ENCODE results near the gene ISOC1.

The ISOC1 gene

DNA sequence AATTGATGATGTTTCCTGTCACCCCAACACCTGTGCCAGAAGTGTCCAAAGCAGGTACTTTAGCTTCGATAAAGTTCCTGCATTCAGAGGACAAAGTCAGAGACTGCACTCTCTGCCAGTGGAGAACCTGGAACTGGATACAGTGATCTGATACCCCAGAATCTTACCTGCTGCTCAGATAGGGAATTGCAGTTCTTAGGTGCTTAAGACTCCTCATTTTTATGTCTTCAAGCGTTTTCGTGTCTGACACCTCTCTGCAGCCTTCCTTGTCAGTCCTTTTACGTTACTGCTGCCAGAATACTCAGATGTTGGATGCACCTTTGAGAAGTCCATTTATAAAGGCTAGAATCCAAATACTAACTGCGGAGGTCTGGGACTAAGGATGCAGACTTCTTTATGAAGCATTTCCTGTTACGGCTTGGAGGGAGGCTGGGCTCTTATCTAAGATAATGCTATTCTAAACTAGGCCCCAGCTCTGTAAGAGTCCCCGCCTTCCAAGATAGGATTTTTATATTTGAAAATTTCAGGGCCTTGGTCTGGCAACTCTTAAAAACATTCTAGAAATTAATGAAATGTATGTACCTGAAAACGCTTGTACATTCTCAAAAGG, 1.9 kb downstream of the ISOC1 start:
- DNase-seq: no peak

DNA sequence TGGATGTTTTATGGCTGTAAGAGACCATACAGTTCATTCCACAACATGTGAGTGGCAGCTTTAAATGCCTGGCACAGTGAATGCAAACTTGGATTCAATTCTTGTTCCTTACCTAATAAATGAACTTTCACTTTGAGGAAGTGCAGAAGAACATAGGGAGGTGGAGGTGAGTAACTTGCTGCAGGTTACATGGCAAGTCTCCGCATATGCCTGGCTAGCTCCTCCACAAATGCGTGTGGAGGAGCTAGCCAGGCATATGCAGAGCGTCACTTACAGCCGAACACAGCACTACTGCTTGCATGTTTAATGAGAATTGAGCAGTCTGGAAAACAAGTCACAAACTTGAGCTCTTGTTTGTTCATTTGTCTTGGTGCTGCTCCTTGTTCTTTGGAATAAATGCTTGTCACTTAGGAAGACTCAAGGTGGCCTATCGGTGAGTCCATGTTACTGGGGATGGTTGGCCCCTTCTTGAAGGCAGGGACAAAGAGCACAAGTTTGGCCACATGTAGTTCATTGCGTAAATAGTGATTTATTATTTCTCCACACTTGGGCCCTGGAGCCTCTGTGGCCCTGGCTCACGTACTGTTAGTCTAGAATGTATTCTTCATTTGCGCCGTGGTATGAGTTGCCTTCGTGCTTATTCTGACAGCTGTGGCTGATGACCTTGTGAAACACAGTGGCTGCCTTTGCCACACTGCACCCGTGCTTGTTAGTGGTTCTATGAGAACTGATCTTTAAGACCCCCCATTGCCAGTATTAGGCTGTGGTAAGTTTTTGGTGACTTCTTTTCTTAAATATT, 3.1 kb downstream of the ISOC1 start:
- DNase-seq: no peak

DNA sequence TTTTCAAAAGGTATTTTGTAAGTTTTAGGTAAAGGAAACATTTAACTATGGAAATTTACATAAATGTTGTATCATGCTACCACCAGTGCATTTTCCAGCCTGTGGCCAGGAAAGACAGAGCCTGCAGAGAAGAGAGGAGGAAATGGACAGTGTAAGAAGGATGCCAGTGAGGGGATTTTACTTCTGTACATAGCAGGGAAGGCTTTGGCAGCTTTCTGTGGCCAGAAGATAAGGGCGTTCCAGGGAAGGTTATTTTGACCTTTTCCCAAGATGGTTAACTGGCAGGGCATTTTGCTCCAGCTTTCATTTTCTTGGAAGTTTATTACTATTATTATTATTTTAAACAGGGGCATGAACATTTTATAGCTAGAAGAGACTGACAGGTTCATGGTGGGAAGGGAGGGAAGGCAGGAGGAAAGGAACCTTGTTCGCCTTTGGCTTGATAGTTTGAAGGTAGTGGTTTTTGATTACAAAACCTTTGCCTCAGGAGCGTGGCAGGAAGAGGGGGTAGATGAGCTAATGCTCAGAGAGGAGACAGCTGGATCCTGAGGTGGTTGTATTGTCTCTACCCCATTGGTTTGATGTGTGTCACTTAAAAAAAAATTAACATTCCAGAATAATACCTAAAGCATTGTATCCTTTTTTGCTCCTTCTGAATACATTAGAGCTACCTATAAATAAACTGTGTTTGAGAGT, 4.1 kb downstream of the ISOC1 start:
- DNase-seq: no peak

DNA sequence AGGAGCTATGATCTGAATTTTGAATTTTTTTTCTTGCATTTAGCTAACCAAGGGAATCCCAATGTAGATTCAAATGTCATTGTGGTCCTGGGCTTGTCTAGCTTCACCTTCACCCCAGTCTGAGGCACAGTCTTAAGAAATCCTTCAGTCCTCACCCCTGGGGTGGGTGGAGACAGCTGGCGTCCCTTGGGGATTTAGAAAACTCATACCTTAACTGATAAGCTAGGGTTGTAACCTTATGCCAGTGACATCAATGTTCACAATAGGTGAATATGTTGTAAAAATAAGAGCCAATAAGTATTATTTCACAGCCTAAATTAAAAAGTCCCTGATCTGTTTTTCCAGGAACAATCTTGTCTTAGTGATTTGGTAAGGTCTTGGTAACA, 4.6 kb downstream of the ISOC1 start:
- DNase-seq: no peak

DNA sequence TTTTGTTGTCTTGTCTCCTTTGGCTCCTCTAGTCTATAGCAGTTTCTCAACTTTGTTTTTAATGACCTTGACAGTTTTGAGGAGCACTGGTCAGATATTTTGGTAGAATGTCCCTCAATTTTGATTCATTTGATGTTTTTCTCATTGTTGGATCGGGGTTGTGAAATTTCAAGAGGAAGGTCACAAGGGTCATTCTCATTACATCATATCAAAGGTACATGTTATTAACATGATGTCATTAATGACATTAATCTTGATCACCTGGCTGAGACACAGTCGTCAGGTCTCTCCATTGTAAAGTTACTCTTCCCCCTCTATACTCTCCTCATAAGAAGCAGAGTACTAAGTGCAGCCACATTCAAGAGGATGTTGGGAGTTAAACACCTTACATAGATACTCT, 7.2 kb downstream of the ISOC1 start:
- DNase-seq: no peak

DNA sequence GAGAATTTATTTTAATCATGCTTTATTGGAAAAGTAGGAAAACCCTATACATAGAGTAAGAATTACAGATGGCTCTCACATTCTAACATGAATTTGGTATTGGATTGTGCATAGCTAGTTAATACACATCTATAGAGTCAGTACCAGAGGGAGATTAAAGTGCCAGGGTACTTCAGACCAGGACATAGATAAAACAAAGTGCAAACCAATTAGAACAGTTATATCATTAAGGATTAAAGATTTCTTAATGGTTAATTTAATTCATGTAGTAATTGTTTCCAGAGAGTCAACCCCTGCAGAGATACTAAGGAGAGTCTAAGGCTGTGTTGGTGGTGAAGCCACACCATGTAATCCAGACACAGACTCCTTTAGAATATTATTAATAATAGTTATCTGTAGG, 8.8 kb downstream of the ISOC1 start:
- DNase-seq: no peak

DNA sequence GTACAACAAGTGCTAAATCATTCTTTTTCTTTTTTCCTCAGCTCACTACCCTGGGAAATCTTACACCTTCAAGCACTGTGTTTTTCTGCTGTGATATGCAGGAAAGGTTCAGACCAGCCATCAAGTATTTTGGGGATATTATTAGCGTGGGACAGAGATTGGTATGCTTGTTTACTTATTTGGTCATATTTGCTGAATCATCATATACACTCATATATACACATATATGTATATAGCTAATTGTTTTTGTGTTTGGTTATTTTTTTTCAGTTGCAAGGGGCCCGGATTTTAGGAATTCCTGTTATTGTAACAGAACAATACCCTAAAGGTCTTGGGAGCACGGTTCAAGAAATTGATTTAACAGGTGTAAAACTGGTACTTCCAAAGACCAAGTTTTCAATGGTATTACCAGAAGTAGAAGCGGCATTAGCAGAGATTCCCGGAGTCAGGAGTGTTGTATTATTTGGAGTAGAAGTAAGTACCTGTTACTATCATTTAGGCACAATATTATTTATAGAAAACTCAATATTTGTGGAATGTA, 10.4 kb downstream of the ISOC1 start:
- no peak for DNase-seq

DNA sequence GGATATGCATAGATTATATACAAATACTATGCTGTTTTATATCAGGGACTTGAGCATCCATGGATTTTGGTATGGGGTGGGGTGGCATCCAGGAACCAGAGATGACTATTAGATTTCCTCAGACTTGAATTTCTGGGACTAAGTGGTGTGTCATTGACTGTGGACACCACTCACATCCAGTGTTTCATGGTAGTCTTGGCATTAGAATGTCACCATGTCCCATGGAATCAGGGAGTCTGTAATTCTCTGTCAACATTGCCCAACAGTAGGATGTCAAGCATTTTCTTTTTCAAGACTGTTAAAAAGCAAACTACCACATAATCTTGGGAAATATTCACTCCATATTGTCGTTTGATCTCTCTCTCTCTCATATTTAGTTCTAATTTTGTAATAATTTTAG, 13.1 kb downstream of the ISOC1 start:
- DNase-seq: no peak

DNA sequence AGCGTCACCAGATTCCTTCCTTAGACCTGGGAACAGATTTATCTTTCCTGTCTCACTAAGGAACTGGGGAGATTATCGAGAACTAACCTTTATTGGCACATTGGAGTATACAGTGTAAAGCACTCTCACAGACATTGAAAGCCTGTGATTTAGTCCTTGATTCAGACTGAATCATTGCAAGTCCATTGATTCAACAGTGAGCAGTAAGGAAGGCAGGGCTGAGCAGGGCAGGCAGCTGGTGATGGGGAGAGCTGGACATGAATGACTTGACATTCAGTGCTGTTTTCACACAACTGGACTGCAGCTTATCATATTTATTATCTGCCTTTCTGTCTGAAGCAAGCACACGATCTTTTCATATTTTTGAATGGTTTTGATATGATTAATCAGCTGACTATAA, 16.2 kb downstream of the ISOC1 start:
- DNase-seq: no peak

DNA sequence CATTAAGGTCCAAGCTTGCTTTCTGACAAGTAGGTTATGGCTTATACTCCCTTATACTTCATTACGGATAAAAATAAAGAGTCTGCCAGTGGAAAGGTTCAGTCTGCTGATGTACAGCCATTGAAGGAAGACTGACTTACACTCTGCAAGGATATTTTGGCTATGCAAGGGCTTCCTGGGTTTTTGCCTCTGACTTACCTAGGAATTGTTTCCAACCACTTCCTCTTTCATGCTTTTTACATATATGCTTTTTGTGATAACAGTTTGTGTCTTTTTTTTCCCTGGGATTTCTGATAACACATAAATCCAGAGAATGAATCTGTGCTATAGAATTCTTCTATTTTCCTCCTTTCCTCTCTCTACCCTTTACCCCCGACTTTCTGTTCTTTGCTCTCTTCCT, 16.8 kb downstream of the ISOC1 start:
- no peak for DNase-seq

DNA sequence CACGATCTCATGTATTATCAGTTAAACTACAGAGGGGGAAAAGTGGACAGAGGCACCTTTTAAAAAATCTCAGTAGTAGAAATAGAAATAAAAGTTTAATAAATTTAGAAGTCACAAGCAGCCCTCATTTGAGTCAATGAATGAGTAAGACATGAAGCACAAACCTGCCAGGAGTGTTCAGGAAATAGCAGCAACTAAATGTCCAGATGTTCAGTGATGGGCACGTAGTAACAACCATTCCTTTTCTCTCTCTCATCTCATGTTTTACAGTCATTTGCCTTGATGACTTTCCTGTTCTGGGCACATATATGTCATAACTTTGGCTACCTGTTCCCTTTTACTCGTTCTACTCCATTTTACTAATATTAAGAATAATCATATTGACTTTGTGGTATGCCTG, 17.7 kb downstream of the ISOC1 start:
- DNase-seq: no peak

DNA sequence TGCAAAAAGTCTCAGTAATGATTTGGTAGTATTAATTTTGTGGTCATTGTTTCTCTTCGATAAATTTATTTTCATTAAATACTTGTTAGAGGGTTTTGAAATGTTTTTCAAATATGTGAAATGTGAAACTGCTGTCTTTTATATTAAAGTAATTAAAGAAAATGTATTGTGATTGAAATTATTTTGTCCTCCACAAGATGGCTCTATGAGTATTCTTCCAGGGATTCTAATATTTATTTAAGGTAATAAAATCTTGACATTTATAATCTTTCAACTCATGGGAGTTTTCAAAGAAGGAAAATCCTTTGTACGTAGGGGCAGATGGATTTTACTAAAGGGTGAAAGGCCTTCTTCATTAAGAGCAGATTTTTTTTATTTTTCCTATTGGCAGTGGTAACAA, 19.3 kb downstream of the ISOC1 start:
- no peak for DNase-seq

DNA sequence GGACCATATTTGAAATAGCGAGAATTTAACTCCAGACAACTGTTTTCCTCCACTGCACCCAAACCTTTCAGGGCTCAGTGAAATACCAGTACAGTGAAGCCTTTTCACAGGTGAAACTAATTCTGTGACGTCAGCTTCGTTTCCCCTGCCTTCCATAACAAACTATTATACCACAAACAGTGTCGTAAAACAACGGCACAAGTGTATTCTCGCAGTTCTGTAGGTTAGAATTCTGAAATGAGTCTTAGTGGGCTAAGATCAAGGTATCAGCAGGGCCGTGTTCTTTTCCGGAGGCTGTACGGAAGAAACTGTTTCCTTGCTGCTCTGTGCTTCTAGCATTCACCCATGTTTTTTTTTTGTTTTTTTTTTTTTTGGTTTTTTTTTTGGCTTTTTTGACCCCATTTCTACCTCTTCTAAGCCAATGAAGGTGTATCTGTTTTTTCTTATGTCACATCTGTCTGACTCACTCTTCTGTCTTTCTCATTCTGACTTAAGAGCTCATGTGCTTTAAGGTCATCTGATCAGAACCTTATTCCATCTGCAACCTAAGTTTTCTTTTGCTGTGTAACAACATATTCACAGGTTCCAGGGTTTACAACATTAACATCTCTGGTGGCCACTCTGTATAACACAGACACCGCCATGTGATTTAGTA, 20.1 kb downstream of the ISOC1 start:
- DNase-seq: no peak

DNA sequence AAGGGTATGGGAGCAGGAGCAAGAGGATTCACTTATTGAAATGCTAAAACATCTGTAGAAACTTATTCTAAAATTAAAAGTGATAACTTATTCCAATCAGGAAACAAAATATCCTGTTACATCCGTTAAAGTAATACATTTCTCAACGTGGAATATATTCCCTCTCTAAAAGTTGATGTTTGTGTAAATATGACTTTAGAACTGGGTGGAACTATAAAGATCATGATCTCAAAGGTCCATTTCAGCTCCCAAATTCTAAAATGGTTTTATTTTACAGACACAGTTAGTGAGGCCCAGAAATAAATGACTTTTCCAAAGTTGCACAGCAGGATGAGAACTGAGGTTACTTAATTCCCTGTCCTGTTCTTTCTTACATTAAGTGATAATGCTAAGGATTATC, 21.1 kb downstream of the ISOC1 start:
- no peak for DNase-seq

DNA sequence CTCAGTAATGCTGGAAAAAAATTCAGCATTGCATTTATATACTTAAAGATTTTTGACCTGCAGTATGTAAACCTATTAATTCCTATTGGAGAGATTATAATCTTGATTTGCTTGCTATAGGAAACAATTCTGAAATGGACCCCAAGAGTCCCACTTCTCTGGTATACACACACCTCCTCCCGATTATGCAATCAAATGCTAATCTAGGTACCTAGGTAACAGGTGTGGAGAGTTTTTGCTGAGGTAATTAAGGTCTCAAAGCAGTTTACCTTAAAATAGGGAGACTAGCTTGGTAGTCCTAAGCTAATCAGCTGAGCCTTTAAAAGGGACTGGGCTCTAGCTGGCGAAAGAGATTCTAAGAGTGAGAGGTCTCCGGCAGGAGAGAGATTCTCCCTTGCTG, 22.2 kb downstream of the ISOC1 start:
- DNase-seq: no peak

DNA sequence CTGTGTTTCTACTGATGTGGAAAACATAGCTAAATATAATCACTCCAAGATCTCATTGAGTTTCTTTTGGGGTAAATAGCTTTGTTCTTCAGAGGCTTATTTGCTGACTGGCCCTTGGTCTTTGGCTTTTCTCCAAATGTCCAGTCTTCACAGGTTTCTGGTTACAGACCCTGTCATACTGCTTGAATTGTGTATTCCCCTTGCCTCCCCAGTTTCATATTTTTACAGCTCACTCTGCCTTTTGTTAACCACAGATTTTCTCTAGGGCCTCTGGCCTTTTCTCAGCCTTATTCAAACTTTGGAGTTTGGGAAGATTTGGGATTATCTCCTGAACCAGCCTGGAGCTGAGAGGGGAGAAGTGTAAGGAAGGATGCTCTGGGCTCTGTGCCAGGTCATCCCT, 23.9 kb downstream of the ISOC1 start:
- DNase-seq: no peak

DNA sequence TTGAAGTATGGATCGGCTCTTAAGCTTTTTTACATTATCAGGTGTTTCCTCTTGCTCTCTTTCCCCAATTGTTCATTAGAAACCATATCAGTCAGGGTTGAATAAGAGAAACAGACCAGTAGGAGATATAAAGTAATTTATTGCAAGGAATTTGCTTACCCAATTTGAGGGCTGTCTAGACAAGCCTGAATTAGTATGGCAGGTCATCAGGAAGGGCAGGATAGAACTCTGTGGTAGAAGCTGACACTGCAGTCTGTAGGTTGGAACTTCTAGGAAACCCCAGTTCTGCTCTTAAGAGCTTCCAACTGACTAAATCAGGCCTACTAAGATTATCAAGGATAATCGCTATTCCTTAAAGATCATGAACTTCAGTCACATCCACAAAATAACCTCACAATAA, 24.3 kb downstream of the ISOC1 start:
- no peak for DNase-seq

DNA sequence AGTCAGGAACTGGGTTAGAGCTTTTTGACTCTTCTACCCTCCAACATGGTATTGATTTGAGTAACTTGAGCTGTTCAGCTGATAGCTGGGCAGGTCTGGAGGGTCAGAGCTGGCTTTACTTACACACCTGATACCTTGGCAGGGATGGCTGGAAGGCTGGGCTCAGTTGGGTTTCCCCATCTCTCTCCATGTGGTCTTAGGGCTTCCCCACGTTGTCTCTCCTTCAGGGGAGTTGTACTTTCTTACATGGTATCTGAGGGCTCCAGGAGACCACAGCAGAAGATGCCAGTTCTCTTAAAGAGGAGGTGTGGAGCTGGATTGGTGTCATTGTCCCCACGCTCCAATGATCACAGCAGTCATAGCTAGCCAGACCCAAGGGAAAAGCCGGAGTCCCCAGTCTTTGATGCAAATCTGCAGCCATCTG, 25.6 kb downstream of the ISOC1 start:
- no peak for DNase-seq

DNA sequence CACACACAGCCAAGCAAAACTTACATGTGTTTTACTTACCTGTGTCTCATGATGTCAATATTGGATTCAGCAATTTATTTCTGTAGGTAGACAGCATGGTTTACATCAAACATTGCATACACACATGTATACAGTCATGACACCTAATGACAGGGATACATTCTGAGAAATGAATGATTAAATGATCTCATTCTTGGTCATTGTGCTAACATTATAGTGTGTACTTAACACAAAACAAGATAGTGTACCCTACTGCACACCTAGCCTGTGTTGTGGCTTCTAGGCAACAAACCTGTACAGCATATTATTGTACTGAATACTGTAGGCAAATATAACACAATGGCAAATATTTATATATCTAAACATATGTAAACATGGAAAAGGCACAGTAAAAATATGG, 28.0 kb downstream of the ISOC1 start:
- no peak for DNase-seq

DNA sequence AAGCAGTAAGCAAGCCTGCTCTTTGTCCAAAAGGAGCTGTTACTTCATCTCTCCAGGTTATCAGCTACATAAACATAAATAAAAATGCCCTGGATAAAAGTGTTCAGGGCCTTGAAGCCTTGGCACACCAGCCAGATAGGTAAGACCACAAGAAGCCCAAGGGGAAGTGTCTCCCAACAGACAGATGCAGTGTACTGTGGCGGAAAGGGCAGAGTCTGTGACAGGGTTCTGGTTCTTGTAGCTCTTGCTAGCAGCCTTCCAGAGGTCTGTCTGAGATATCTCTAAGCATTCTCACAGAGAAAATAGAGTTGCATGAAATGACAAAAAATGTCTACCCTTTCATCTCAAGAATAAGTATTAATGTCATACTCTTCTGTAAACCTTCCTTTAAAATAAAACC, 30.1 kb downstream of the ISOC1 start:
- no peak for DNase-seq

DNA sequence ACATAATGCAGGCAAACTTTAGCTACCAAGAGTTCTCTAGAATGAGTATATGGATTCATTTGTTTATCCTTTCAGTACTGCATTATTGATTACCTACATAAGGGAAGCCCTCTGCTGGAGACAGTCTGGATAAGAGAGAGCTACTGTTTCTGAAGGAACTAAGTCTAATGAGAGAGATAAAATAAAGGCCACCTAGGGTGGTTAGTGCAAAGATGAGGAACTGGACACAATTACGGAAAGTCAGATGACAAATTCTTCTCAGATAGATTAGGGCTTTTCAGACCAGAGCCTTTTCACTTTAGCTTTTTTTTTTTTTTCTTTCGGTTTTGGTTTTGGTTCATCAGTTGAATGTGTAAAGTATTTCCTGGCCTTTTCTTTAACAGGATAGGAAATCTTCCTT, 31.3 kb downstream of the ISOC1 start:
- DNase-seq: no peak

DNA sequence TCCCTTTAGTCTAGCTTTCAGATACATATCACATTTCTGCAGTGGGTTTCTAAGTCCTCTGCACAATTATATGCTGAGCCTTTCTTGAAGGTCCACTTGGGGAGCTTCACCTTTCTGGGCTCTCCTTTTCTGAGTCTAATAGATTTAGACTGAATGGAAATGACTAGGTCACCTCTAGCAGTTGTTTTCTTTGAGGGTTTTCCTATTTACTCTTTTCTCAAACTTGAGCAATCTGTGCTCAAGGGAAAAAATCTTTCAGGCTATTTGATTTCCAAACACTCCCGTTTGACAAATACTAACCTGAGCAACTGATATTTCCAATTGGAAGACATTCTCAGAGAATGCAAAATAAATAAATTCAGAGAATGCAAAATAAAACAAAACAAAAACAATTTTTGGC, 39.0 kb downstream of the ISOC1 start:
- no peak for DNase-seq

DNA sequence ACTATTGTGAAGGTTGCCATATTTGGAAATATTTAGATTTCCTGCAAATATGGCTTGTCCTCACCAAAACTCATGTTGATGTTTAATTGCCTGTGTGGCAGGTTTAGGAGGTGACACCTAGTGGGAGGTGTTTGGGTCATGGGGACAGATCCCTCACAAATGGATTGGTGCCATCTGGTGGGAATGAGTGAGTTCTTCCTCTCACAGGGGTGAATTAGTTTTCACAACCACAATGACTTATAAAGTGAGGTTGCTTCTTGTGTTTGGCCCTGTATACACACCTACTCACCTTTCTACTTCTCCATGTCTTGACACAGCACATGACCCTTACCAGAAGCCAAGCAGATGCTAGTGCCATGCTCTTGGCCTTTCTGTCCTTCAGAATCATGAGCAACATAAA, 41.1 kb downstream of the ISOC1 start:
- no peak for DNase-seq

DNA sequence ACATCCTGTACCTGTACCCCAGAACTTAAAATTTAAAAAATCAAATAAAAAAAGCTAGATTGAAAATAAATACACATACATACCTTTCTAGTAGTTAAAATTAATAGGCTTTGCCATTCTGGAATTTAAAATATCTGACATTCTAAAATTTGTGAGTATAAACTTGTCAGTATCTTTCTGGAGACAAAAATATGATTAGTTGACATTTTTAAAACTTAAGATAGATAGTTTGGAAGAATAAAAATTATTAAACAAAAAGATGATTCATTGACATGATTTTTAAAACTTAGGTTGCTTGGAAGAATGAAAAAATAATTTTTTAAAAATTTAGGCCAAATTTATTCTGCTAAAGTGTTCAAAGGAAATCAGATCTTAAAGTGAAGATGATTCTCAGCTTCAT, 43.1 kb downstream of the ISOC1 start:
- no peak for DNase-seq
